Bronchial smooth muscle cell (primary cell): ENCODE measurements around the gene SLC48A1. TPM values are rescaled to one million over a fixed set of nuclear protein-coding genes. Genes with fewer than 3 reads are reported as not detected.

Experiments
- total RNA-seq: library from RNA; depleted of rRNA; stranded (reverse); fragments of >200 nt; gene quantifications from 2 replicates; pipeline ENCODE4 v1.2.1, GENCODE V29; 2014

The SLC48A1 gene
- total RNA-seq: 6.9 and 12.6 TPM in 2 replicates

DNA sequence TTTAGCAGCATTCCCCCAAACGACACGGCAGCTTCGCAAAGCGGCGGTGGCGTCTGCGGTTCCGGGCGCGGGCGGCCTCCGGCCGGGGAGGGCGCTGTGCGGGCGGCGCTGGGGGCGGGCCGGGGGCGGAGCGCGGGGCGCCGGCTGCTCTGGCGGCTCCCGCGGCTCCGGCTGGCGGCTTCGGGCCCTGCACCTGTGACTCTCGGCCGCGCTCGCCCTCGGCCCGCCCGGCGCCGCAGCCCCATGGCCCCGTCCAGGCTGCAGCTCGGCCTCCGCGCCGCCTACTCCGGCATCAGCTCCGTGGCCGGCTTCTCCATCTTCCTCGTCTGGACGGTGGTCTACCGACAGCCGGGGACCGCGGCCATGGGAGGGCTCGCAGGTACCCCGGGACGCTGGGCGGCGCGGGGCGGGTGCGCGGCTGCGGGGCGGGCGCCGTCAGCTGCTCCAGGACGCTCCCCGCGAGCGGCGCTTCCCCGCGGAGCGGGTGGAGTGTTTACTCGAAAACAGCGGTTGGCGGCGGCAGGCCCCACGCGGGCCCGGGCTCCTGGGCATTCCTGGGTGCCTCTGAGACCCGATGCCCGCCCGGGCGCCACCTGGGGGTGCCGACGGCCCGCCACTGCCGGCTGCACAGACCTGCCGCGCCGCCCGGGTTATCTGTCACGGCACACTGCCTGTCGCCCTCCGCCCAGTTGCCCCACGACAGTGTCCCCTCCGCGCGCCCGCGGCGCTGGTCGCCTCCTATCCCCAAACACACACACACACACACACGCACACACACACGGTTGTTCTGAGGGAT is at the start of gene SLC48A1:
TSS of gene SLC48A1 (plus strand) at position 177 of the 796 bp plus-strand sequence. CDS start at position 244, 67 bp downstream.

GRCh38 chr12:47725091-47725772 is 47.8 kb upstream of the SLC48A1 start, which contains the start of gene ENDOU:
ENDOU (minus strand) TSS chr12:47725490; CDS start chr12:47725413, 77 bp downstream.

GRCh38 chr12:47758834-47759690 is 14.0 kb upstream of the SLC48A1 start, which contains the start of gene RAPGEF3:
RAPGEF3 (minus strand) TSS chr12:47758880; CDS start chr12:47758556, 324 bp downstream.

DNA sequence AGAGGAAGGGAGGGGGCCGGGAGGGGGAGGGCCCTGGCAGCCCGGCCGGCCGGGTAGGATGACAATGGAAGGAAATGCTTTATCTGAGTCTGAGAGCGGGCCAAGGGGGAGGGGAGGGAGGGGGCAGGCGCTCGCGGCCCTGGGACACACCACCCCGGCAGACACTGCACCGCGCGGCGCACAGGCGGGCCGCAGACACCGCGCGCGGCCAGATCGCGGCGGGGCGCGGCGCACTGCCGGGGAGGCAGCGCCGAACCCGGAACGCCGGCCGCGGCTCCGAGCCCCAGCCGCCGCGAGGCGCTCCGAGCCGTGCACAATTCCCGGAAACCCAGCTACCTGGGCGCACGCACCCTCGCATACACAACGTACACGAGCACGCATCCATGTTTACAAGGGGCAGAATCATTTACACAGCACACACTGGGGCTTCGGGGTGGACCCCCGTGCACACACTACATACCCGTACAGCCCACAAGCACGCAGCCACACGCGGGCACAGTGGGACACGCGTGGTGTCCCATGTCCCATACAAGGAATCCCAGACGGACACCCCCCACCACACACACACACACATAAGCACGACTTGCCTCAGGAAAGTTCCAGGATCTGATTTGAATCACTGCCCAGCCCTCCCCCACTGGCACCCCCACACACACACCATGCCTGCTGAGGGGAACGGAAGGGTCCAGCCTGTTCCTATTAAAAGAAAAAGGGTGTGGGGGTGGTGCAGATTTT is 47.0 kb downstream of the SLC48A1 start, which contains the start of gene HDAC7:
TSS of gene HDAC7 (minus strand) at position 8 of the 735 bp plus-strand sequence. CDS start 118 bp downstream, outside the sequence.

Other genes starting within 250 kb of the SLC48A1 start
- 3.7 and 10.2 TPM in 2 replicates for gene RPAP3, start 67.2 kb upstream of the SLC48A1 start, total RNA-seq
- gene ENDOU, start 47.7 kb upstream of the SLC48A1 start, total RNA-seq: 0.09 and 0.16 TPM in 2 replicates
- 6.8 and 7.0 TPM in 2 replicates for gene RAPGEF3, start 14.4 kb upstream of the SLC48A1 start, total RNA-seq
- gene HDAC7, start 46.7 kb downstream of the SLC48A1 start, total RNA-seq: 15.5 and 21.8 TPM in 2 replicates
- gene VDR, start 131.8 kb downstream of the SLC48A1 start, total RNA-seq: 3.8 and 5.3 TPM in 2 replicates
- gene TMEM106C, start 190.4 kb downstream of the SLC48A1 start, total RNA-seq: 34.8 and 63.4 TPM in 2 replicates
- gene COL2A1, start 231.2 kb downstream of the SLC48A1 start, total RNA-seq: not detected in 2 replicates